RKO (cell line): ENCODE measurements around the gene TPX2.
"Not testable (repeated sequence)": the region's sequence is repeated elsewhere in the genome, so short reads cannot be mapped to it uniquely, and the experiment has no call there.

Experiments
- DNase-seq: peaks from one replicate; pipeline ENCODE4 v3.0.0-alpha.2; 2016; ENCODE audit warnings: low spot score

TPX2 gene

GRCh38 chr20:31719644-31720485 is 19.2 kb upstream of the TPX2 start:
- DNase-seq, result peak; percentile 77

- DNase-seq, result peak; percentile 74
Observed at GRCh38 chr20:31720486-31721407, 18.3 kb upstream of the TPX2 start.

GRCh38 chr20:31721408-31722256 is 17.5 kb upstream of the TPX2 start:
- peak; percentile 60 for DNase-seq

GRCh38 chr20:31722257-31723068 is 16.6 kb upstream of the TPX2 start, which contains the start of gene BCL2L1:
Gene BCL2L1 (minus strand): TSS chr20:31722868. CDS start chr20:31722218, 650 bp downstream.
- DNase-seq, result peak; percentile 91

GRCh38 chr20:31723069-31723318 is 16.1 kb upstream of the TPX2 start:
- DNase-seq, result no peak

- DNase-seq, result peak; percentile 98
Observed at GRCh38 chr20:31723319-31724078, 15.6 kb upstream of the TPX2 start.

- DNase-seq, result no peak
Observed at GRCh38 chr20:31731321-31731717, 7.8 kb upstream of the TPX2 start.

- DNase-seq, result no peak
Observed at GRCh38 chr20:31739550-31739977, 474 bp downstream of the TPX2 start.

- peak; percentile 95 for DNase-seq
Observed at GRCh38 chr20:31740208-31740607, 1.1 kb downstream of the TPX2 start.

- DNase-seq, result no peak
Observed at GRCh38 chr20:31740656-31741323, 1.7 kb downstream of the TPX2 start.

GRCh38 chr20:31746068-31746878 is 7.2 kb downstream of the TPX2 start:
- DNase-seq, result no peak

- not testable (repeated sequence) for DNase-seq
Observed at GRCh38 chr20:31747028-31747427, 7.9 kb downstream of the TPX2 start.

- no peak for DNase-seq
Observed at GRCh38 chr20:31747640-31748039, 8.6 kb downstream of the TPX2 start.

- no peak for DNase-seq
Observed at GRCh38 chr20:31749223-31749622, 10.1 kb downstream of the TPX2 start.

- DNase-seq, result no peak
Observed at GRCh38 chr20:31751126-31751525, 12.0 kb downstream of the TPX2 start.

- DNase-seq, result no peak
Observed at GRCh38 chr20:31757254-31757653, 18.2 kb downstream of the TPX2 start.

GRCh38 chr20:31758521-31758920 is 19.4 kb downstream of the TPX2 start:
- no peak for DNase-seq

GRCh38 chr20:31758991-31759390 is 19.9 kb downstream of the TPX2 start:
- DNase-seq, result no peak
